Activated B cell treated with CpG ODN at 0.5 μM for 24 hours (primary cell): ENCODE measurements around the gene SYT13. TPM values are rescaled to one million over a fixed set of nuclear protein-coding genes. Genes with fewer than 3 reads are reported as not detected.

Experiments
- ATAC-seq: fragments of 200-7000 bp; cut with Tn5 transposase; one replicate; pipeline ENCODE4 v1.10.0; 2021; ENCODE audit warnings: low read depth, mild to moderate bottlenecking, moderate library complexity
- CTCF ChIA-PET: fragments of 350-600 bp; sonication (Branson Sonifier 250); formaldehyde crosslinking; loops from one replicate; lab custom pipeline; 2021; ENCODE audit warnings: antibody characterized with exemption; lab: Charles Lee
- POLR2A ChIA-PET: fragments of 350-600 bp; sonication (Branson Sonifier 250); formaldehyde crosslinking; loops from one replicate; lab custom pipeline; 2021; ENCODE audit warnings: antibody characterized with exemption; lab: Charles Lee
- DNase-seq: peaks from one replicate; pipeline ENCODE4 v3.0.0; 2022
- H3K27ac Mint-ChIP-seq: one replicate; pipeline ENCODE4 v1.8.0; 2020; ENCODE audit warnings: mixed read lengths
- H3K27me3 Mint-ChIP-seq: one replicate; pipeline ENCODE4 v1.8.0; 2021; ENCODE audit warnings: mixed read lengths
- H3K36me3 Mint-ChIP-seq: one replicate; pipeline ENCODE4 v1.8.0; 2021; ENCODE audit warnings: low read depth, mixed read lengths
- H3K4me1 Mint-ChIP-seq: one replicate; pipeline ENCODE4 v1.8.0; 2021; ENCODE audit warnings: mixed read lengths
- H3K4me3 Mint-ChIP-seq: one replicate; pipeline ENCODE4 v1.8.0; 2020; ENCODE audit warnings: mild to moderate bottlenecking, mixed read lengths
- H3K9me3 Mint-ChIP-seq: one replicate; pipeline ENCODE4 v1.8.0; 2020; ENCODE audit warnings: mixed read lengths
- intact Hi-C: fragments of 100-400 bp; cut with micrococcal nuclease; formaldehyde crosslinking; loops from one replicate; pipeline ENCODE4 v1.15.1; 2024
- total RNA-seq: library from RNA; stranded (reverse); gene quantifications from 2 replicates; pipeline ENCODE4 v1.2.3, GENCODE V29; 2022
- TF ChIP-seq, protein P1 (sequence below): fragments of 200-600 bp; IDR thresholded peaks from one replicate; pipeline ENCODE4 v1.8.0; 2022; ENCODE audit warnings: antibody characterized with exemption, mild to moderate bottlenecking

SYT13 gene
- total RNA-seq, 1 donor from 2014 or later, result not detected

DNA sequence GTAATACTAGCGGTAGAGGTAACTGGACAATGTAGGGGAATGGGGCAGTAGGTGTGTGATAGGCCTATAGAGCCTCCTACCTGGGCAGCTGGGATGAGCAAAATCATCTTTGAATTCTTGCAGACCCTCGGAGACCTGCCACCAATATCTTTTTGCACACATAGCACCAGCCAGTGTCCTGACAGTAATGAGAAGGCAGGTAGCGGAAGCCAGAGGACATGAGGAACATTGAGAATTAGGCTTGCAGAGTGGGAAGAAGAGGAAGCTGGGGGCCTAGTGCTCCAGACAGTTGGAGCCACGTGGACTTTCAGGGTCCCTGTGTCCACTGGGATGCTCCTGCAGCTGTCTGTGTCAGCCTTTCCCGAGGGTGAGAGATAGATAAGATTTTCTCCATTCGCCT lies 17.2 kb upstream of the SYT13 start:
- Mint-ChIP-seq H3K4me3 (no peak overlapping the region), H3K36me3 (no peaks in the 10 kb centered on the region), H3K4me1 (peaks cover 10% of the 10 kb centered on the region), H3K27me3 (peaks cover 13% of the 10 kb centered on the region), H3K9me3 (no peaks in the 10 kb centered on the region), H3K27ac (no peak overlapping the region)
- ATAC-seq (no peak), DNase-seq (no peak)
- intact Hi-C loops, result no loop called here
- ChIA-PET POLR2A (no interaction called here), CTCF (no interaction called here)
- TF ChIP-seq, protein P1, sequence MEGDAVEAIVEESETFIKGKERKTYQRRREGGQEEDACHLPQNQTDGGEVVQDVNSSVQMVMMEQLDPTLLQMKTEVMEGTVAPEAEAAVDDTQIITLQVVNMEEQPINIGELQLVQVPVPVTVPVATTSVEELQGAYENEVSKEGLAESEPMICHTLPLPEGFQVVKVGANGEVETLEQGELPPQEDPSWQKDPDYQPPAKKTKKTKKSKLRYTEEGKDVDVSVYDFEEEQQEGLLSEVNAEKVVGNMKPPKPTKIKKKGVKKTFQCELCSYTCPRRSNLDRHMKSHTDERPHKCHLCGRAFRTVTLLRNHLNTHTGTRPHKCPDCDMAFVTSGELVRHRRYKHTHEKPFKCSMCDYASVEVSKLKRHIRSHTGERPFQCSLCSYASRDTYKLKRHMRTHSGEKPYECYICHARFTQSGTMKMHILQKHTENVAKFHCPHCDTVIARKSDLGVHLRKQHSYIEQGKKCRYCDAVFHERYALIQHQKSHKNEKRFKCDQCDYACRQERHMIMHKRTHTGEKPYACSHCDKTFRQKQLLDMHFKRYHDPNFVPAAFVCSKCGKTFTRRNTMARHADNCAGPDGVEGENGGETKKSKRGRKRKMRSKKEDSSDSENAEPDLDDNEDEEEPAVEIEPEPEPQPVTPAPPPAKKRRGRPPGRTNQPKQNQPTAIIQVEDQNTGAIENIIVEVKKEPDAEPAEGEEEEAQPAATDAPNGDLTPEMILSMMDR, result no peak

DNA sequence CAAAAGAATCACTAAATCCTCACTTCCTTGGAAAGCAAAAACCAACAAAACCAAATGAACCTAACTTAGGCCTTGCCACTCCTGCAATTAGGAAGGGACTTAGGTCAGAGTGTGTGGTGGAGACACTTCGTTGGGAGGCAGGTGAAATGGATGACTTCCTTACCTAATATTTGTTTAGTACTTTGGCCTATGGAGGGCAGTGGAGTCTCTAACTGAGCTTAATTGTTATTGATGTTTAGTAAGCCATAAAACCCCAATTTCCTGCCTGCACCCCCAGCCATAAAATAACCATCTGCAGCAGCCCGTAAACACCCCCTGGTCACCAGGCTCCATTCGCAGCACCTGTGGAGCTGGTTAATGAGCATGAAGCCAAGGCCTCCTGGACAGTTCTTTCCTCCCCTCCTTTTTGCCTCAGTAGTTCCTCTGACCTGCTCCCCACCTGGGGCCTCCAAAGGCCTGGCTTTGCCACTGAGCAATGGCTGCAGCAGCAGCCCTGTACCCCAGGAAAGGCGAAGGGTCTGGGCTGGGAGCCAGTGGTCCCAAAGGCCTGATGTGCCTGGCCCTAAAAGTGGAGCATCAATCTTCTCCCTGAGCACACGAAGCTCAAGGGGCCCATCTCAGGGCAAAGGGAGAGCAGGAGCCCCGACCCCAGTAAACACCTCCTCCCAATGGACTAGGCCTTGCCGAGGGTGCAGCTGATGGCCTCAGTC lies 15.6 kb upstream of the SYT13 start:
- POLR2A ChIA-PET, result no interaction called here
- H3K27ac Mint-ChIP-seq, result no peak overlapping the region
- CTCF ChIA-PET, result interaction anchor here (1.1 kb wide), 1 partner anchor 191 kb away, joined by 5 read pairs; no protein-coding TSS in a partner anchor
- peaks cover 10% of the 10 kb centered on the region for H3K4me1 Mint-ChIP-seq
- peaks cover 12% of the 10 kb centered on the region for H3K27me3 Mint-ChIP-seq
- ATAC-seq (no peak), DNase-seq (no peak)
- H3K4me3 Mint-ChIP-seq, result no peak overlapping the region
- no peaks in the 10 kb centered on the region for H3K9me3 Mint-ChIP-seq
- TF ChIP-seq, protein P1, result no peak
- intact Hi-C loops, result no loop called here
- no peaks in the 10 kb centered on the region for H3K36me3 Mint-ChIP-seq

DNA sequence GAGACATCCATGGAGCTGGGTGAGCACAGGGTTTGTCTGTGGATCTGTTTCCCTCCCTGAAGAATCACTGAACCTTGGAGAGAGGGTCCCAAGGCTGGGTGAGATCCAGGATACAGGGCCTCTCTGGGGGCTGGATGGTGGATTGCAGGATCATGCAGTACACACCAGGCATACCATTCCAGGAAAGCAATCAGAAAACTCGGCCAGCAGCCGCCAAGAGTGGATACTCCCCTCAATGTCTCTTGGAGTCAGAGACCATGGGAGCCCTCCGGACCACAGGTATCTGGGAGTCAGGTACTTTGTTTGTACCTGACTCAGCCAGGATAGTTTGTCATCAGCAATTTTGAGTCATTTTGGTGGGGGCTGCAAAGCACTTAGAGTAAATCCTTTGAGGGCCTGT lies 14.6 kb upstream of the SYT13 start:
- Mint-ChIP-seq H3K4me1 (peaks cover 10% of the 10 kb centered on the region), H3K4me3 (no peak overlapping the region), H3K9me3 (no peaks in the 10 kb centered on the region), H3K27ac (no peak overlapping the region), H3K36me3 (no peaks in the 10 kb centered on the region), H3K27me3 (peaks cover 12% of the 10 kb centered on the region)
- TF ChIP-seq, protein P1, result no peak
- ATAC-seq (no peak), DNase-seq (no peak)
- intact Hi-C loops, result no loop called here
- POLR2A ChIA-PET, result no interaction called here
- CTCF ChIA-PET, result no interaction called here

DNA sequence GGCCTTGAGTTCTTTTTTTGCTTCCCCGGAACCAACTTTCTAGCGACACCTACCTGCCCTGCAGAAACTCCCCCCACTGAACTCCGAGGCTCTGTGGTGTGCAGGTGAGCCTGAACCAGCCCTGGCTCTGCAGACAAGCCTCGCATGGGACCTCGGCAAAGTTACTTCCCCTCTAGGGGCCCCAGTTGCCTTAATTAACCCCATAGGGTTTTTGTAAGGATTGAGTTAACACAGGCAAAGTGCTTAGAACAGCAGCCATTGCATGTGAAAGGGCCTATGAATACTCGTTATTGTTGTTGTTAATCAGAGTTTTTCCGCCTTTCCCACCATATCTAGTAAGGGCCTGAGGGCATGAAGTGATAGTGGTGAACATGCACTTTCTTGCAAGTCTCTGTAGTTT lies 12.6 kb upstream of the SYT13 start:
- ATAC-seq (no peak), DNase-seq (no peak)
- POLR2A ChIA-PET, result no interaction called here
- Mint-ChIP-seq H3K27me3 (peaks cover 19% of the 10 kb centered on the region), H3K27ac (no peak overlapping the region), H3K4me3 (no peak overlapping the region), H3K9me3 (no peaks in the 10 kb centered on the region), H3K36me3 (no peaks in the 10 kb centered on the region), H3K4me1 (peaks cover 10% of the 10 kb centered on the region)
- intact Hi-C loops, result no loop called here
- TF ChIP-seq, protein P1, result no peak
- CTCF ChIA-PET, result no interaction called here

DNA sequence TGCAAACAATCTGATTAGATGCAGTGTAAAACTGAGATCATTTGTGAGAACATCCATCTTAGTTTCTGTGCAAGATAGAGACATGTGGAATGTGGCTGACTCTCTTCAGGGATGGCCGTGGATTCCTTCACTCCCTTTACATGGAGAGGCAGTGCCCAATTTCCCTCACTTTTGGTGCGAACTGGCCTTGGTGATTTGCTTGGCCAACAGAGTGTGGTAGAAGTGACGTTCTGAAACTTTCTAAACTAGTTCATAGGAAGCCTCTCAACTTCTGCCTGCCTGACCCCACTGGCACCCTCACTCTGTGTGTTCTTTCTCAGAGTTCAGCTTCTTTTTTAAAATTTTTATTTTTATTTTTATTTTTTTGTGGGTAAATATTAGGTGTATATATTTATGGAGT lies 9.9 kb upstream of the SYT13 start:
- TF ChIP-seq, protein P1, result no peak
- CTCF ChIA-PET, result interaction anchor here (1.2 kb wide), 1 partner anchor 369 kb away, joined by 3 read pairs; no protein-coding TSS in a partner anchor
- Mint-ChIP-seq H3K36me3 (no peaks in the 10 kb centered on the region), H3K27ac (no peak overlapping the region), H3K4me3 (no peak overlapping the region), H3K9me3 (no peaks in the 10 kb centered on the region), H3K27me3 (peaks cover 33% of the 10 kb centered on the region), H3K4me1 (no peaks in the 10 kb centered on the region)
- no peak for DNase-seq
- ATAC-seq, result no peak
- intact Hi-C loops, result no loop called here
- POLR2A ChIA-PET, result no interaction called here
